Gastrocnemius medialis (tissue), 4 donors: ENCODE data around the gene DBNDD1. TPM values are rescaled to one million over a fixed set of nuclear protein-coding genes. Genes with fewer than 3 reads are reported as not detected.

Experiments used
- ATAC-seq, 2 donors: fragments of 150-250 bp; one replicate each; pipeline ENCODE4 v1.9.1; 2016
- DNase-seq, 2 donors: peaks; one replicate each; pipeline ENCODE4 v3.0.0-alpha.2; 2019
- H3K27ac ChIP-seq, 4 donors: fragments of 200-600 bp; sonication (generic); 1 replicate in 1 of 4; 2 replicates in 3 of 4; pipeline ENCODE4 v1.5.1; 2016 to 2018; ENCODE audit warnings: mild to moderate bottlenecking in 2 of 4, moderate library complexity in 1 of 4
- H3K27me3 ChIP-seq, 3 donors: fragments of 200-600 bp; sonication (generic) in 2 of 3; 1 replicate in 1 of 3; 2 replicates in 2 of 3; pipeline versions ENCODE4 v1.5.1 to v1.6.0; 2016 to 2019; ENCODE audit warnings: mild to moderate bottlenecking in 1 of 3, moderate library complexity in 1 of 3
- H3K36me3 ChIP-seq, 2 donors: fragments of 200-600 bp; sonication (generic) in 1 of 2; one replicate each; pipeline ENCODE4 v1.5.1; 2017 to 2018
- H3K4me1 ChIP-seq, 2 donors: fragments of 200-600 bp; sonication (generic) in 1 of 2; one replicate each; pipeline ENCODE4 v1.5.1; 2016 to 2017; ENCODE audit warnings: mild to moderate bottlenecking in 2 of 2
- H3K4me3 ChIP-seq, 4 donors: fragments of 200-600 bp; sonication (generic) in 3 of 4; 1 replicate in 1 of 4; 2 replicates in 3 of 4; pipeline ENCODE4 v1.5.1; 2016 to 2019; ENCODE audit warnings: mild to moderate bottlenecking in 2 of 4
- H3K9me3 ChIP-seq, 3 donors: fragments of 200-600 bp; sonication (generic) in 2 of 3; 1 replicate in 1 of 3; 2 replicates in 2 of 3; pipeline ENCODE4 v1.5.1; 2016 to 2019
- POLR2A ChIP-seq, 2 donors: fragments of 450-650 bp; IDR thresholded peaks; one replicate each; pipeline ENCODE4 v1.6.1; 2017; ENCODE audit warnings: antibody characterized with exemption in 2 of 2, mild to moderate bottlenecking in 2 of 2, moderate library complexity in 2 of 2
- in situ Hi-C, 4 donors: fragments of 200-750 bp; cut with MboI; loops; one replicate each; pipeline versions ENCODE4 v1.15.0 to v1.8.0; 2017; ENCODE audit warnings: low sequenced_read_pairs in 4 of 4
- intact Hi-C: fragments of 100-400 bp; cut with DNase I; formaldehyde crosslinking; loops from one replicate; pipeline ENCODE4 v1.15.1; 2023; ENCODE audit warnings: low total_unique reads
- total RNA-seq, 4 donors: library from RNA; depleted of rRNA; stranded (reverse); fragments of >200 nt; gene quantifications; one replicate each; pipeline versions ENCODE4 v1.1.0 to v1.2.3, GENCODE V29; 2016
- TF ChIP-seq, protein P1 (sequence below), 5 experiments: fragments of 450-650 bp in 3 of 5; fragments of 200-600 bp in 2 of 5; sonication (generic) in 2 of 5; IDR thresholded peaks in 4 of 5; conservative IDR thresholded peaks in 1 of 5; 1 replicate in 4 of 5; 2 replicates in 1 of 5; pipeline ENCODE4 v1.5.1; 2016 to 2019; ENCODE audit warnings: antibody characterized with exemption in 5 of 5, mild to moderate bottlenecking in 3 of 5, moderate library complexity in 3 of 5

DBNDD1 gene
- total RNA-seq, 4 donors from 2014 or later, result 9.3 to 25.9 (median 23.7) TPM

- Histone ChIP-seq H3K36me3 (peaks cover 0 to under 1% of the 10 kb centered on the region in 2 donors), H3K4me1 (peaks cover 7 to 11% of the 10 kb centered on the region in 2 donors), H3K27ac (no peak overlapping the region), H3K9me3 (no peaks in the 10 kb centered on the region), H3K27me3 (peaks cover 0 to 10% (median 8%) of the 10 kb centered on the region in 3 donors), H3K4me3 (peak overlapping the region; percentile 56 to 77 (median 63))
- in situ Hi-C loops, result no loop called here
- ATAC-seq (peak in 1 of 2 donors; percentile 41), DNase-seq (no peak)
- intact Hi-C loops, result no loop called here
- TF ChIP-seq, protein P1, sequence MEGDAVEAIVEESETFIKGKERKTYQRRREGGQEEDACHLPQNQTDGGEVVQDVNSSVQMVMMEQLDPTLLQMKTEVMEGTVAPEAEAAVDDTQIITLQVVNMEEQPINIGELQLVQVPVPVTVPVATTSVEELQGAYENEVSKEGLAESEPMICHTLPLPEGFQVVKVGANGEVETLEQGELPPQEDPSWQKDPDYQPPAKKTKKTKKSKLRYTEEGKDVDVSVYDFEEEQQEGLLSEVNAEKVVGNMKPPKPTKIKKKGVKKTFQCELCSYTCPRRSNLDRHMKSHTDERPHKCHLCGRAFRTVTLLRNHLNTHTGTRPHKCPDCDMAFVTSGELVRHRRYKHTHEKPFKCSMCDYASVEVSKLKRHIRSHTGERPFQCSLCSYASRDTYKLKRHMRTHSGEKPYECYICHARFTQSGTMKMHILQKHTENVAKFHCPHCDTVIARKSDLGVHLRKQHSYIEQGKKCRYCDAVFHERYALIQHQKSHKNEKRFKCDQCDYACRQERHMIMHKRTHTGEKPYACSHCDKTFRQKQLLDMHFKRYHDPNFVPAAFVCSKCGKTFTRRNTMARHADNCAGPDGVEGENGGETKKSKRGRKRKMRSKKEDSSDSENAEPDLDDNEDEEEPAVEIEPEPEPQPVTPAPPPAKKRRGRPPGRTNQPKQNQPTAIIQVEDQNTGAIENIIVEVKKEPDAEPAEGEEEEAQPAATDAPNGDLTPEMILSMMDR (IDR thresholded peaks at IDR 0.05 in 4 of 5, conservative IDR thresholded peaks at IDR 0.05 in 1 of 5), result no peak
- TF ChIP-seq POLR2A (IDR thresholded peaks at IDR 0.05), result no peak
Observed at GRCh38 chr16:90047714-90048346, 28.6 kb upstream of the DBNDD1 start.

- Histone ChIP-seq H3K9me3 (no peaks in the 10 kb centered on the region), H3K27me3 (peaks cover 0 to 10% (median 8%) of the 10 kb centered on the region in 3 donors), H3K27ac (peak overlapping the region in 1 of 4 donors; percentile 56), H3K36me3 (peaks cover 0 to 7% of the 10 kb centered on the region in 2 donors), H3K4me1 (peaks cover 7 to 11% of the 10 kb centered on the region in 2 donors), H3K4me3 (peak overlapping the region; percentile 56 to 77 (median 63))
- intact Hi-C loops (no loop called here), in situ Hi-C loops (no loop called here)
- peak; percentile 19 to 31 for TF ChIP-seq POLR2A (IDR thresholded peaks at IDR 0.05)
- TF ChIP-seq, protein P1 (IDR thresholded peaks at IDR 0.05 in 4 of 5, conservative IDR thresholded peaks at IDR 0.05 in 1 of 5), result no peak
- peak; percentile 32 to 56 for DNase-seq
- ATAC-seq, result peak; percentile 40 to 57
Observed at GRCh38 chr16:90046971-90047713, 27.9 kb upstream of the DBNDD1 start.

- Histone ChIP-seq H3K27me3 (peaks cover 0 to 10% (median 8%) of the 10 kb centered on the region in 3 donors), H3K27ac (peak overlapping the region in 1 of 4 donors; percentile 56), H3K4me3 (peak overlapping the region; percentile 56 to 77 (median 63)), H3K36me3 (peaks cover 0 to 8% of the 10 kb centered on the region in 2 donors), H3K9me3 (no peaks in the 10 kb centered on the region), H3K4me1 (peaks cover 7 to 11% of the 10 kb centered on the region in 2 donors)
- TF ChIP-seq POLR2A (IDR thresholded peaks at IDR 0.05), result no peak
- TF ChIP-seq, protein P1 (IDR thresholded peaks at IDR 0.05 in 4 of 5, conservative IDR thresholded peaks at IDR 0.05 in 1 of 5), result no peak
- intact Hi-C loops, result no loop called here
- DNase-seq, result no peak
- peak in 1 of 2 donors; percentile 13 for ATAC-seq
- in situ Hi-C loops, result no loop called here
Observed at GRCh38 chr16:90046122-90046970, 27.1 kb upstream of the DBNDD1 start.

DNA sequence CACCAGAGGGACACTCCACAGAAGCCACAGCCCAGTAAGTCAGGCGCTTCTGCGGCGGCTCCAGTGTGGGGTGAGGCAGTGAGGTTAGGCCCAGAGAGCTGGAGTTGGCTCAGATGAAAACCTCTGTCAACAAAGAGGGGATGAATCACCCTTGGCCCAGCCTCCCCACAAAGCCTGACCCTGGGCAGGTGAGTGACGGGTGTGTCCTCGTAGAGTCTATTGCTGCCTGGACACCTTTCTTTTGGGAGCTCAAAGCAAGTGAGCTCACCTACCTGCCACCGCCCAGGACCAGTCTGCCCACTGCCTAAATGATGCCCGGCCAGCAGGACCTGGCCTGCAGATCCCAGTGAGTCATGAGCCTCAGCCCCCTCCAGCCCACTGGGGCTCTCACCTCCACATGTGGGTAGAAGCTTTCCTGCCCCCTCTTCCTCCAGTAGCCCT lies 24.9 kb upstream of the DBNDD1 start:
- Histone ChIP-seq H3K36me3 (peaks cover 0 to 21% of the 10 kb centered on the region in 2 donors), H3K27me3 (peaks cover 0 to 10% (median 8%) of the 10 kb centered on the region in 3 donors), H3K9me3 (no peaks in the 10 kb centered on the region), H3K4me1 (peaks cover 7 to 11% of the 10 kb centered on the region in 2 donors), H3K27ac (no peak overlapping the region), H3K4me3 (no peak overlapping the region)
- in situ Hi-C loops (no loop called here), intact Hi-C loops (no loop called here)
- DNase-seq, result no peak
- TF ChIP-seq, protein P1 (IDR thresholded peaks at IDR 0.05 in 4 of 5, conservative IDR thresholded peaks at IDR 0.05 in 1 of 5), result no peak
- no peak for TF ChIP-seq POLR2A (IDR thresholded peaks at IDR 0.05)
- no peak for ATAC-seq
